GM21381 (cell line): Measurements from ENCODE around the gene AEBP1.

ENCODE experiments used
- ATAC-seq: cut with Tn5 transposase; IDR thresholded peaks from one replicate; pipeline ENCODE4 v1.9.1; 2021; ENCODE audit warnings: mild to moderate bottlenecking, moderate library complexity; ENCODE audit not compliant: unreplicated experiment

AEBP1 gene

GRCh38 chr7:44138698-44139097 is 34.6 kb downstream of the AEBP1 start:
- ATAC-seq: no peak

GRCh38 chr7:44139311-44140010 is 35.3 kb downstream of the AEBP1 start:
- no peak for ATAC-seq

- ATAC-seq: no peak
Measured at GRCh38 chr7:44140341-44140740, 36.2 kb downstream of the AEBP1 start.

- no peak for ATAC-seq
Measured at GRCh38 chr7:44141221-44141850, 37.2 kb downstream of the AEBP1 start, which contains the start of gene MYL7. TSS of gene MYL7 (minus strand) at chr7:44141332. CDS start at chr7:44141305, 27 bp downstream.

- no peak for ATAC-seq
Measured at GRCh38 chr7:44142028-44142427, 37.9 kb downstream of the AEBP1 start.

GRCh38 chr7:44143646-44144250 is 39.6 kb downstream of the AEBP1 start:
- no peak for ATAC-seq

- no peak for ATAC-seq
Measured at GRCh38 chr7:44144426-44144967, 40.4 kb downstream of the AEBP1 start.

GRCh38 chr7:44144968-44145478 is 40.9 kb downstream of the AEBP1 start:
- ATAC-seq: no peak

GRCh38 chr7:44145479-44145968 is 41.4 kb downstream of the AEBP1 start:
- no peak for ATAC-seq

GRCh38 chr7:44145969-44146911 is 42.1 kb downstream of the AEBP1 start:
- ATAC-seq: no peak

GRCh38 chr7:44147026-44147991 is 43.2 kb downstream of the AEBP1 start:
- no peak for ATAC-seq

- ATAC-seq: no peak
Measured at GRCh38 chr7:44148166-44148565, 44.0 kb downstream of the AEBP1 start.

- ATAC-seq: no peak
Measured at GRCh38 chr7:44148961-44149536, 44.9 kb downstream of the AEBP1 start.

GRCh38 chr7:44149571-44150465 is 45.7 kb downstream of the AEBP1 start:
- no peak for ATAC-seq

GRCh38 chr7:44150466-44150832 is 46.3 kb downstream of the AEBP1 start:
- no peak for ATAC-seq

GRCh38 chr7:44150966-44151941 is 47.1 kb downstream of the AEBP1 start:
- no peak for ATAC-seq

- ATAC-seq: no peak
Measured at GRCh38 chr7:44151956-44152355, 47.8 kb downstream of the AEBP1 start.
